Transverse colon (tissue), 4 donors: Measurements from ENCODE around the gene CRYBG1.

Experiments
- CTCF ChIP-seq, 5 experiments: fragments of 200-600 bp in 3 of 5; fragments of 450-650 bp in 2 of 5; sonication (generic) in 3 of 5; IDR thresholded peaks; 1 replicate in 2 of 5; 2 replicates in 3 of 5; pipeline ENCODE4 v1.5.1; 2016 to 2017; ENCODE audit warnings: antibody characterized with exemption in 5 of 5, inconsistent platforms in 3 of 5, mild to moderate bottlenecking in 2 of 5, moderate library complexity in 1 of 5
- POLR2A ChIP-seq: fragments of 450-650 bp; IDR thresholded peaks from one replicate; pipeline ENCODE4 v1.6.1; 2016; ENCODE audit warnings: antibody characterized with exemption, mild to moderate bottlenecking, moderate library complexity
- POLR2AphosphoS5 ChIP-seq, 3 donors: sonication (generic); formaldehyde crosslinking; IDR thresholded peaks; one replicate each; pipeline ENCODE4 v1.6.1; 2016; ENCODE audit warnings: antibody characterized with exemption in 3 of 3

GRCh38 chr6:106430466-106430865, 69.9 kb downstream of the CRYBG1 start:
- TF ChIP-seq POLR2AphosphoS5 (IDR thresholded peaks at IDR 0.05) (no peak), CTCF (IDR thresholded peaks at IDR 0.05) (no peak), POLR2A (no peak)
